Fibroblast of skin of left biceps (primary cell): Measurements from ENCODE around the gene KRT75.
"Not testable (repeated sequence)": the region's sequence is repeated elsewhere in the genome, so short reads cannot be mapped to it uniquely, and the experiment has no call there.

Source experiments
- DNase-seq, 2 experiments: peaks; one replicate each; pipeline ENCODE4 v3.0.0-alpha.2; 2013; ENCODE audit warnings: low read depth in 2 of 2

Gene KRT75

GRCh38 chr12:52415870-52416750, 18.1 kb downstream of the KRT75 start:
- peak; percentile 63 to 68 for DNase-seq

- DNase-seq: no peak
Measured at GRCh38 chr12:52414936-52415335, 19.2 kb downstream of the KRT75 start.

GRCh38 chr12:52413782-52414345, 20.3 kb downstream of the KRT75 start:
- DNase-seq: no peak

GRCh38 chr12:52413202-52413601, 21.0 kb downstream of the KRT75 start:
- DNase-seq: no peak

GRCh38 chr12:52411815-52412214, 22.4 kb downstream of the KRT75 start:
- DNase-seq: no peak

- DNase-seq: not testable (repeated sequence)
Measured at GRCh38 chr12:52410589-52411248, 23.5 kb downstream of the KRT75 start.

- DNase-seq: no peak
Measured at GRCh38 chr12:52407918-52408317, 26.3 kb downstream of the KRT75 start.

- DNase-seq: no peak
Measured at GRCh38 chr12:52405922-52406385, 28.2 kb downstream of the KRT75 start, which contains the start of gene KRT82. Gene KRT82 (minus strand): TSS chr12:52406335. CDS start chr12:52406277, 58 bp downstream.

- no peak for DNase-seq
Measured at GRCh38 chr12:52404951-52405350, 29.2 kb downstream of the KRT75 start.

- no peak for DNase-seq
Measured at GRCh38 chr12:52403561-52403960, 30.6 kb downstream of the KRT75 start.

GRCh38 chr12:52402873-52403540, 31.2 kb downstream of the KRT75 start:
- DNase-seq: no peak

- no peak for DNase-seq
Measured at GRCh38 chr12:52402377-52402776, 31.8 kb downstream of the KRT75 start.

- DNase-seq: no peak
Measured at GRCh38 chr12:52401926-52402325, 32.2 kb downstream of the KRT75 start.

- no peak for DNase-seq
Measured at GRCh38 chr12:52401526-52401925, 32.6 kb downstream of the KRT75 start.

- DNase-seq: no peak
Measured at GRCh38 chr12:52400906-52401305, 33.3 kb downstream of the KRT75 start.

- no peak for DNase-seq
Measured at GRCh38 chr12:52399756-52400155, 34.4 kb downstream of the KRT75 start.

GRCh38 chr12:52398176-52398575, 36.0 kb downstream of the KRT75 start:
- no peak for DNase-seq

- no peak for DNase-seq
Measured at GRCh38 chr12:52396656-52397055, 37.5 kb downstream of the KRT75 start.

- peak; percentile 18 to 26 for DNase-seq
Measured at GRCh38 chr12:52395761-52396434, 38.3 kb downstream of the KRT75 start.

- no peak for DNase-seq
Measured at GRCh38 chr12:52394836-52395405, 39.2 kb downstream of the KRT75 start.

- no peak for DNase-seq
Measured at GRCh38 chr12:52392465-52393007, 41.6 kb downstream of the KRT75 start.
